ENCODE measurements around the gene CEP83. TPM values are rescaled to one million over a fixed set of nuclear protein-coding genes. Genes with fewer than 3 reads are reported as not detected.
"Not testable (repeated sequence)": the region's sequence is repeated elsewhere in the genome, so short reads cannot be mapped to it uniquely, and the experiment has no call there.

The CEP83 gene
- polyA plus RNA-seq, 3 donors: 27.1 to 42.0 (median 39.2) TPM

DNA sequence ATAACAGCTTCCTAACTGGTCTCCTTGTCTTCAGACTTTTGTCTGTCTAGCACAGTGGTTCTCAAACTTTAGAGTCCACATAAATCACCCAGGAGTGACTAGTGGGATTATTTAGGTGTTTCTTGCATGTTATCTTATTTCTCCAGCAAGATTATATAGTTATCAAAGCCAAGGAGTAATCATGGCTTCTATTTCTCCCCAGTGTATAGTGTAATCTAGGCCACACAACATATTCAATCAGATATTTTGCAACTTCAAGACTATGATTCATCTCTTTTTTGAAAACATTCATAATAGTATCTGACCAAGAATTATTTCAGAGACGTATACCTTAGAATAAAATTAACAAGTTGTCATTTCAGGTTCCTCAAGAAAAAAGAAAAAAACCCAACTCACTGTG is 131.9 kb downstream of the CEP83 start:
- no peak for DNase-seq (ENCODE audit: extremely low read depth in 1 of 11, low read depth in 9 of 11, low spot score in 4 of 11)

DNA sequence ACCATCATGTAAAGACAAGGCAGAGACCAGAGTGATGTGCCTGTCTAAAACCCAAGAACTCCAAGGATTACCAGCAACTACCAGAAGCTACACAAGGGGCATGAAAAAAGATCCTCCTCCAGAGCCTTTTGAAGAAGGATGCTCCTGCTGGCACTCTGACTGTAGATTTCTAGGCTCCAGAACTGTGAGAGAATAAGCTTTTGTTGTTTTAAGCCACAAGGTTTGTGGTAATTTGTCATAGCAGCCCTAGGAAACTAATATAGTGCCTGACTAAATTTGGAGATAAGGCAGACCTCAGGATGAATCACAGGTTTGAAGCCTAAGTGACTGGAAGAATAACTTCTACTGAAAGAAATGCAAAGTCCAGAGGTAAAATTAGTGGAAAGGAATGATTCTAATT is 132.9 kb downstream of the CEP83 start:
- no peak for DNase-seq (ENCODE audit: extremely low read depth in 1 of 11, low read depth in 9 of 11, low spot score in 4 of 11)

DNA sequence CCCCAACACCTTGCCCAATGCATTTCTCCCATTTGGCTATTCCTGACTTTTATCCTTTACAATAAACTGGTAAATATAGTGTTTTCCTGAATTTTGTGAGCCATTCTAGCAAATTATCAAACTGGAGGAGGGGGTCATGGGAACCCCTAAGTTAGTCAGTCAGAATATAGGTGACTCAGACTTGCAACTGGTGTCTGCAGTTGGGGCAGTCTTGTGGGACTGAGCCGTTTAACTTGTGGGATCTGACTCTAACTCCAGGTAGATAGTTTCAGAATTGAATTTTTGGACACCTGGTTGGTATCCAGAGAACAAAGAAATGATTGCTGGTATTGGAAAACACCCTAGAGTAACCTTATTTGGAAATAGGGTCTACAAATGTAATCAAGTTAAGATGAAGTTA is 133.4 kb downstream of the CEP83 start:
- no peak for DNase-seq (ENCODE audit: extremely low read depth in 1 of 11, low read depth in 9 of 11, low spot score in 4 of 11)

DNA sequence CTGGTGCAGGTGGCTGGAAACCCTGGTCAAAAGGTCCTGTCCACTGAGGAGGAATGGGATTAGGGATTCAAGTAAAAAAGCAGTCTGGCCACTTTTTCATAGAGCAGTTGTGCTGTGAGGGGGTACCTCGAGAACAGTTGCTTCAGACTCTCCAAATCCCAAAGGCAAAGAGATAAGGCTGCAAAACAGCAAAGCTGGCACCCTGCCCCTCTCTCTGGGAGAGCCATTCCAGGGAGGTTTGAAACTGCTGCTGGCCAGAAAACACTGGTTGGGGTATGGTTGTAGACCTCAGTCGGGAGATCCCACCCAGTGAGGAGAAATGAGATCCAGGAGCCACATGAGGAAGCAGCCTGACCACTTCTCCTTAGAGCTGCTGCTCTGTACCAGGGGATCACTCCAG is 137.3 kb downstream of the CEP83 start:
- DNase-seq (ENCODE audit: extremely low read depth in 1 of 11, low read depth in 9 of 11, low spot score in 4 of 11): no peak

DNA sequence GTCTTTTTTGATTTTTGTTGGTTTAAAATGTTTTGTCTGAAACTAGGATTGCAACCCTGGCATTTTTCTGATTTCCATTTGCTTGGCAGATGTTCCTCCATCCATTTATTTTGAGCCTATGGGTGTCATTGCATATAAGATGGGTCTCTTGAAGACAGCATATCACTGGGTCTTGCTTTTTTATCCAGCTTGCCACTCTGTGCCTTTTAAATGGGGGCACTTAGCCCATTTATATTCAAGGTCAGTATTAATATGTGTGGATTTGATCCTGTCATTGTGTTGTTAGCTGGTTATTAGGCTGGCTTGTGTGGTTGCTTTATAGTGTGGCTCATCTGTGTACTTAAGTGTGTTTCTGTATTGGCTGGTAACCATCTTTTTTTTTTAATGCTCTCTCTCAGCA is 139.6 kb downstream of the CEP83 start:
- DNase-seq (ENCODE audit: extremely low read depth in 1 of 11, low read depth in 9 of 11, low spot score in 4 of 11): no peak

DNA sequence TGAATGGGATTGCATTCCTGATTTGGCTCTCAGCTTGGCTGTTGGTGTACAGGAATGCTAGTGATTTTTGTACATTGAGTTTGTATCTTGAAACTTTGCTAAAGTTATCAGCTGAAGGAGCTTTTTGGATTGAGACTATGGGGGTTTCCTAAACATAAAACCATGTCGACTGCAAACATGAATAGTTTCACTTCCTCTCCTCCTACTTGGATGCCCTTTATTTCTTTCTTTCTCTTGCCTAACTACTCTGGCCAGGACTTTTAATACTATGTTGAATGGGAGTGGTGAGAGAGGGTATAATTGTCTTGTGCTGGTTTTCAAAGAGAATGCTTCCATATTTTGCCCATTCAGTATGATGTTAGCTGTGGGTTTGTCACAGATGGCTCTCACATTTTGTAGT is 141.5 kb downstream of the CEP83 start:
- DNase-seq (ENCODE audit: extremely low read depth in 1 of 11, low read depth in 9 of 11, low spot score in 4 of 11): no peak

DNA sequence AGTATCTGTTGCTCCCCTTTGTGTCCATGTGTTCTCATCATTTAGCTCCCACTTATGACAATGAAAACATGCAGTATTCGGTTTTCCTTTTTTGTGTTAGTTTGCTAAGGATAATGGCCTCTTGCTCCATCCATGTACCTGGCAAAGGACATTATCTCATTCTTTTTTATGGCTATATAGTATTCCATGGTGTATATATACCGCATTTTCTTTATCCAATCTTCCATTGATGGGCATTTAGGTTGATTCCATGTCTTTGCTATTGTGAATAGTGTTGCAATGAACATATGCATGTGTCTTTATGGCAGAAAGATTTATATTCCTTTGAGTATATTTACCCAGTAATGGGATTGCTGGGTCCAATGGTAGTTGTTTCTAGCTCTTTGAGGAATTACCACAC is 143.1 kb downstream of the CEP83 start:
- DNase-seq (ENCODE audit: extremely low read depth in 1 of 11, low read depth in 9 of 11, low spot score in 4 of 11): not testable (repeated sequence)

DNA sequence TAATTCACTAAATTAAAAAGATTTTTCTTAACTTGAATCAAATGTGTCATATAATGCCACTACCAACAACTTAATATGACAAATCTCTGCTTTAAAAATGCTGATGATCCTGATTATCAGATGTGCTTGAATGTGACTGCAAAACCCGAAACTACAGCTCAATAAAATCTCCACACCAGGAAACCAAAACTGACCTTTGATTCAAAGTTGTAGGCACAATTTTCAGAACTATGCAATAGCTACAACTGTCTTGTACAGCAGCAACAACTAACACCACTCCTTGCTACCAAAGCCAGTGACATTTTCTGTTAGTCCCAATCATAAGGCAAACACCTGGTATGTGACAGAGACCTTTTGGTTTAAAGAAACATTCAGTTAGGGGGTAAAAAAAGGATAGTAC is 147.3 kb downstream of the CEP83 start:
- DNase-seq (ENCODE audit: extremely low read depth in 1 of 11, low read depth in 9 of 11, low spot score in 4 of 11): no peak

DNA sequence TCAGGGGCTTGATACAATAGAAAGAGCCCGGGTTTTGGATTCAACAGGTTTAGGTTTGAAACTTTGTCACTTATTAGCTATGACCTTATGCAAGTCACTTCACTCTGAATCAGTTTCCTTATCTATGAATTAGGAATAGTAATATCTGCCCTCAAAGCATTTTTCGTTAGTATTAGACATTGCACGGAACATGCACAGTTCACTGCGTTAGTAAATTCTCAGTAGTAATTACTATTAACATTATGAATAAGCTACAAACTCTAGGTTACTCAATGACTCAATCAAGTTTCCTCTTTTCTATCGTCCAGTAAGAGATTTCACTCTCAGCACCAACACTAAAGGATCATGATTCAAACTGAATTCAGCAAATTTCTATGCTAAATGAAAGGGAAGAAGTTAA is 150.3 kb downstream of the CEP83 start:
- DNase-seq (ENCODE audit: extremely low read depth in 1 of 11, low read depth in 9 of 11, low spot score in 4 of 11): no peak

DNA sequence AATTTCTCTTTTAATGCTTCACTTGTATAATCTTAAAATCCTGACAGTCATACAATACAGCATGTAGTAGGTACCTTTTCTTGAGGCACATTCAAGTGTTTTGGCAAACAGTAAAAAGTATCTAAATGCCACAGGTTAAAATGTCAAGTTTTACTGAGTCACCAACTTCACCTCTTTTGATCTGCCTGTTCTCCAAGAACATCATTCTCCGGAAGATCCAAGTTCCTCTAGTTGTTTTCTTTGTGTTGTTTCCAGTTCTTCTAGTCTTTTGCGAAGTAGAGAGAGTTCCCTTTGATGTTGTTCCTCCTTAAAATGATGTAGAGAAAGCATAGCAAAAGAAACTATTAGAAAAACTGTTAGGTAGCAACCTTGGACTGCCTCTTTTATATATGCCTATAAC is 151.1 kb downstream of the CEP83 start:
- no peak for DNase-seq (ENCODE audit: extremely low read depth in 1 of 11, low read depth in 9 of 11, low spot score in 4 of 11)

DNA sequence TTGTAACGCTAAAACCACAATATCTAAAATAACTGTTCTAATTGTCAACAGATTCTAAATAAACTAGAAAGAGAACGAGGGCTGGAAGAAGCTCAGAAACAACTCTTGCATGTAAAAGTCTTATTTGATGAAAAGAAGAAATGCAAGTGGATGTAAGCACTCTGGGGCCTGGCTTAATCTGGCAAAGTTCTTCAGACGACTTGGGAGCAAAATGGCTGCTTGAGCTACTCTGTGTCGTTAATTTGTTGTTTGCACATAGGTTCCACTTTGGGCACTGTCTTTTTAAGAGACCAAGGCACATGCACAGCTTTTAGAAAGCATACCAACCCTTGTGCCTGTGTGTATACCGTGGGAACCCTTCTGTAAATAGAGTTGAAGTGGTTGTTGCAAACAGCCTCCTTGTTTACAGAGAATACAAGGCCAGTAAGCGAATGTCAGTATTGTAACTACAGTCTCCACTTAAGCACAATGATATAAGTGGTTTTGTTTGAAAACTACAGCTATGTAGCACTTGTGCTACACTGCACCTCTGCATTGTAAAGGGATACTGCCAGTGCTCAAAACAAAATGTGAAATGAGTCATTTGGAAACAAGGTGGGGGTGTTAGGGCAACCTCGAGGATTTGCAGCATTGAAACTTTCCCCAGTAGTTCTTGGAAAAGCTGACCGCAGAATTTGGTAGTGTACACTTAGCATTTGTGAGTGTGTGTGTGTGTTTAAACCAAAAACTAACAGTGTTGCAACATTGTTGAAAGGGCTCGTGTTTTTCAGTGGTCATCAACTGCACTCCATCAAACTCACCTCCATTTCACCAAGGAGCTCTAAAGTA is 154.3 kb downstream of the CEP83 start:
- DNase-seq (ENCODE audit: extremely low read depth in 1 of 11, low read depth in 9 of 11, low spot score in 4 of 11): no peak

DNA sequence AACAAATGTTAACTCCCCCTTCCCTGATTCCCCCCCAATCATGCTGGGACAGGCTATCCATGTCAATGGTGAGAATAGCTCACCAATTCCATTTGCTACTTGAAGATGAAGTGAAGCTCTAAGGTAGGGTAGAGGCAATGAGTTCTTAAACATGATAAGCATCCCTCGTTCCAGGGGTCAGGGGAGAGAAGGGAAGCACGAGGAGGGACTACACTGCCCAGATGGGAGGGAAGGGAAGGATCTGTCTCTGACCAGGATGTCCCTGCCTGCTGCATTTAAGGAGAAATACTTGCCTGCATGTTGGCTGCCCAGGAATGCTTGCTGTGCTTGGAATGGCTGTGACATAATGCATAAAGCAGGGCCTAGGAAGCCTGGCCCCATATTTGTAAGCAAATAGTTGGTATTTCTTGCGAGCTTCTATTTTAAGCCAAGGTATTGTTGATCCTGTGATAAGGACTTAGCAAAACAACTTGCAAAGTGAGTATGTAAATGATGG is 155.1 kb downstream of the CEP83 start:
- no peak for DNase-seq (ENCODE audit: extremely low read depth in 1 of 11, low read depth in 9 of 11, low spot score in 4 of 11)

DNA sequence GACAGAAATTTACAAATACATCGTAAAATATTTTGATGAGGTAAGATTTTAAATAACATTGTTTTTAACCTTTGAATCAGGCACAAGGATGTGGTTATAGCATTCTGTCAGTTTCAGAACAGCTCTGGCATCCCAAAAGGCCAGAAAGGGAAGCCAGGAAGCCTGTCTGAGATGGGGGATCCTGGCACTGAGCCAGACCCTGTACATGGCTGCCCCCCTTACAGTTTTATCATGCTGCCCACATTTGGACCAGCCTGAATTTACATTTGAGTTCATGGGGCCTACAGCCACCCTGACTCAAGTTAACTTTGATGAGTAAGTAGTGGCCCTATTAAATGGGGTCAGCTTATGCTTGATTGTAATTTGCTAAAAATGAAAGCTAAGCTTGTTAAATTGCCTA is 155.7 kb downstream of the CEP83 start:
- DNase-seq (ENCODE audit: extremely low read depth in 1 of 11, low read depth in 9 of 11, low spot score in 4 of 11): no peak

DNA sequence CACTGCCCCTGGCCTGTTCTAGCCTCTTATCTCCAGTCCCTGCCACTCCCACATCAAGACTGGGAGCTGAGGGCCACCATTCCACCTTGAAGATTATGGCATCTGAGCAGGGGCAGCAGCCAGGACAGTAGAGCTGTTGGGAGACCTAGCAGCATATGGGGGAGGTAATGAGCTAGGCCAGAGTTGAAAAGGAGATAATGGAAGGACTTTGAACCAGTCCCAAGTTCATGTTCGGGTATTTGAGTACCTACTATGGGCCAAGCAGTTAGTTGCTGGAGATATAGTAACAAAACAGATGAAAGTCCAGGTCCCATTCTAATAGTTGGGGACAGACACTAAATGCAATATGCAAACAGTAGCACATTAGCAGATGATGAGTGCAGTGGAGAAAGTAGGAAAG is 159.8 kb downstream of the CEP83 start:
- no peak for DNase-seq (ENCODE audit: extremely low read depth in 1 of 11, low read depth in 9 of 11, low spot score in 4 of 11)

DNA sequence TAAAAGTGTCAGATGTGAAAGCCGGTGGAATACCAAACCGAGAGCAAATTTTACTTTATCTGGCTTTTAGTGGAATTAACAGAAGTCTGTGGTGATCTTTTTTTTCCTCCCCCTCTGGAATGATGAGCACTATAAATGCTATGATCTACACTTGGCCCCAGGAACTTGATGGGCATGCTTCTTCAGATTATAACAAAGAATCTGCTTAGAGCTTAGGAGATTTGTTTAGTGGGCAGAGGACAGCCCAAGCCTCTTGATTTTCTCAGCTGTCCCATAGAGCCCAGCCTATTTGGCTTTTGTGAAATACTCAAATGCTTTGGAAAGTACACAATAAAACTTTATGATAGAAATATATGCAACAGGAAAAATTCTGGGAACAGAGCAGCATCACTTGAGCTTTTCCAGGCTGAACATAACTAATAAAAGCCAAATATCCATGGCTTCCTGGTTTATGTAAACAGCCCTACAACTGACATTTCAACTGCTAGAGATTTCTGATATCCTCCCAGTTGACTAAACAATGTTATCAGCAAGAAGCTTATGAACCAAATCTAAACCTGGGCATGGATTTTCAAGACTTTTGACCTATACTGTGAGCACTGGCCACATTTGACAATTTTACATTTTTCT is 161.7 kb downstream of the CEP83 start:
- no peak for DNase-seq (ENCODE audit: extremely low read depth in 1 of 11, low read depth in 9 of 11, low spot score in 4 of 11)

DNA sequence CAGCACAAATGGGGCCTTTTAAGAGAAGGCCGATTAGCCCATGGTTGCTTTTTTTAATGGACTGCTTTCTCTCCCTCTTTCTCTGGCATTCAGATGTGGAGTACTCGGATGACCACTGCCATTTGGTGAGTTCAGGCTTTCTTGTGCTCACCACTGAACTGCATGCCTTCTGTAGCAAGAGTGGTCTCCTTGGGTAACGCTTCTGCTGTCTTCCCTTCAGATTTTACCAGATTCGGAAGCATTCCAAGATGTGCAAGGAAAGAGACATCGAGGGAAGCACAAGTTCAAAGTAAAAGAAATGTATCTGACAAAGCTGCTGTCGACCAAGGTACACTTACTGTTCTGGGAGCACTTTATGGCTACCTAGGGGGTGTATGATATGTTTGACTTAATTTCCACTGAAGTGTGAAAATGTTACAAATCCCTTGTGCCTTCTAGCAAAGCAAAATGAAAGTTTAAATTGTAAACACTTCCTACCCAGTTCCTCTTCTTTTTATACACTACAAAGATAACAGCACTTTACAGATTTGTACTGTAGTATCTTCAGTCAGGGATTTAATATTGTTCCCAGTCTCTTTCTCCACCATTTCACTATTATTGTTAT is 162.5 kb downstream of the CEP83 start:
- DNase-seq (ENCODE audit: extremely low read depth in 1 of 11, low read depth in 9 of 11, low spot score in 4 of 11): no peak

DNA sequence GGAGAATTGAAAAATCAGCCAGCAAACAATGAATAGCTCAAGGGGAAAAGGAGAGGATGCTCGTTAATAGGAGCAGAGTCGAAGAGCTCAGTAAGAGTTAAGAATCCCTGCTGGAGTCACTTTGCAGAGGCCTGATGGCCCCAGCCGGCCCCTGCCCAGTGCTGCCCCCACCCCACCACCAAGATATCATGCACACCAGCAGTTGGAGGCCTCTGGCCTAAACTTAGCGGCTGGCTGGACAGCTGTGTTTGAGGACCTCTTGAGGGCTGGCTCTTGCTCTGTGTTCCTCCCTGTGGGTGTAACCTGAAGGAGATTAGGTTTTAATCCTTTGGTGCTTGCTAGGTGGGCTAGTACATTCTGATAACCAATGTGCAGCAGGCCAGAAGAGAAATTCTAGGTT is 169.3 kb downstream of the CEP83 start:
- DNase-seq (ENCODE audit: extremely low read depth in 1 of 11, low read depth in 9 of 11, low spot score in 4 of 11): no peak

DNA sequence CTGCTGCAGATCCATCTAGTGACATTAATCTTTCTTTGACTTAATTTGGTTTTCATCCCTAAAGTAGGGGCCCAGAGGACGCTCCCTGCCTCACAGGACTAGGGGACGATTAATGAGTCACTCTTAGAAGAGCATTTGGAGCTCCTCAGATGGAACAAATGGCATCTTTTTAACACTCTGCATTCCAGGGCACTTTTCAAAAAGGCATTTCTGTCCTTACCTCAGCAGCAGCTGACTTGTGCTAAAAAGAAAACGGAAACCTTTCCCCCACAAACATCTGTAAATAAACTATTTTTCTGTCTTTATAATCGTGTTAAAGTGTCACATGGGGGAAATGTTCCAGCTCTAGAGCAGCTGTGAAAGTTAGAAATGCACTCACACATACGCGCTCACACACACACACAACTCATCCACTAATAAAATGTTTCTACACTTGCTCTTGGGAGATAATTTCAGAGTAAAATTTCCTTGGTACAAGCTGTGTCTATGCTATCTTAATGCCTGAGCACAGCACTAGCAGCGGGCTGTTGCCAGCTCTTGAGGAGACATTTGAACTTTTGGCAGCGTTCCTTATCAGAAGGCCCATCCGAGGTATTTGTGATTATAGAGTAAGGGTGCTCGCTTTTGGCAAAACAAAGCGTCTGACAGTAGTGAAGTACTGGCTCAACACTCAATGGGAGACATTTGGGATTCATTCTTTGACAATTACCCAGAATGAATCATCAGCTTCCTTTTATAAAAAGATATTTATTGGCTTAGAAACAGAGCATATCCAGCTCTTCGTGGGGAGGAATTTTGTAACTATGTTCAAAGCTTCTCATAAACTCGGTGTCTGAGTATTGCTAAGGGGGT is 170.0 kb downstream of the CEP83 start:
- DNase-seq (ENCODE audit: extremely low read depth in 1 of 11, low read depth in 9 of 11, low spot score in 4 of 11): peak in 2 of 11 donors; percentile 9 to 22

DNA sequence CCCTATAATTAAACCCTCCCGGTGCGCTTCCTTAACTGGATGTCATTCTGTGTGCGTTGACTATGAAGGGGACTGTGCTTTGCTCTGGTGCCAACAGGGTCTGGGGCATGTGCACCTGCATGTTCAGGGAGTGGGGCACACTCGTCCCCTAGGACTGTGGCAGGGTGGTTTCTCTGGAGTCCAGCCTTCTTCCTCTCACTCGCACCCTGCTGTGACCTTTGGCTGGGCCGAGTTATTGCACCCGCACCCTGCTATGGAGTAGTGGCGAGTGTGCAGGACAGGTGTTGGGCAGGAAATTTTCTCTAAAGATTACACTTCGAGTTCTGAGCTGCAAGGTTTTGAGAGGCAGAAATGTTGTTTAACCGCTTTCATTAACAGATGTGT is 172.4 kb downstream of the CEP83 start:
- no peak for DNase-seq (ENCODE audit: extremely low read depth in 1 of 11, low read depth in 9 of 11, low spot score in 4 of 11)
